ENCODE results near the gene PLXNA4. TPM values are rescaled to one million over a fixed set of nuclear protein-coding genes. Genes with fewer than 3 reads are reported as not detected.

PLXNA4 gene
- total RNA-seq, 1 experiment from 2014 or later, result not detected

DNA sequence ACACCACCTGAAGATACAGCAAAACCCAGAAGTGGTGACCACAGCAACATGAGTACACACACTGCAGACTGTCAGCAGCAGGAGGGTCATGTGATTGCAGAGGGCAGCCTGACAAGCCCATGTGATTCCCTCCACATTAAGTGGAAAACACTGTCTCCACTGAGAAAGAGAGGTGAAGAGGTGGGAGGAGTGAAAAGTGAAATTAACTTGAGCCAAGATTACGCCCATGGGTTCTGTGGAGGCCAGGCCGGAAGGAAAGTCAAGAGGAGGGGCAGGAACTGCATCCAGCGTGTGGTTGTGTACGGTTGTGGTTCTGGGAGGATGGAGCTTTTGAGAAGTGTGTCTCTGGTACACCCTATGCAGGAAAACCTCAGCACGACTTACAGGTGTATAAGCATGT lies 138.5 kb downstream of the PLXNA4 start:
- H3K36me3 Mint-ChIP-seq (ENCODE audit: insufficient read depth, unreplicated experiment), result no peaks in the 10 kb centered on the region
- POLR2A ChIA-PET, result no interaction called here

DNA sequence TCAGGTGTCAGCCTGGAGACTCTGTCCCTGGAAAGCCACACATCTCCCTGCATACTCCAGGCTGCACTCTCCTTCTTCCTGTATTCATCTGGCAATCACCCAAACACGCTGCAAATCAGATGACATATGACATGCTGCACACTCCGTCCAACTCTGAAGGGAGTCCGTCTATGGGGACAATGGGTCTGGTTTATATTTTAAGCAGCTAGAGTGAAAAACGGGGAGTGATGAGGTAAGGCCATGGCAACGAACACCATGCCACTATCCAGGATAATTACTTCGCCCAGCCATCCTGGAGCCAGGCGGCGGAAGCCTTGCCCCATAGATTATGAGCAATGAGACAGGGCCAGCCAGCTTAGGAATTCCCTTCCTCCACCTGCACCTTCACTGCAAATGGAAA lies 140.1 kb downstream of the PLXNA4 start:
- ChIA-PET CTCF (interaction anchor here (0.6 kb wide), 2 partner anchors 13 to 741 kb away, joined by 3 read pairs; no protein-coding TSS in a partner anchor), POLR2A (interaction anchor here (0.6 kb wide), 1 partner anchor 11 kb away, joined by 3 read pairs; no protein-coding TSS in a partner anchor)
- Mint-ChIP-seq H3K36me3 (ENCODE audit: insufficient read depth, unreplicated experiment) (peaks cover 5% of the 10 kb centered on the region), H3K4me1 (ENCODE audit: insufficient read depth, unreplicated experiment) (peaks cover 8% of the 10 kb centered on the region), H3K4me3 (ENCODE audit: unreplicated experiment) (no peak overlapping the region), H3K27ac (ENCODE audit: low read depth, unreplicated experiment) (no peak overlapping the region), H3K27me3 (ENCODE audit: insufficient read depth, unreplicated experiment) (peaks cover 53% of the 10 kb centered on the region), H3K9me3 (ENCODE audit: unreplicated experiment) (no peaks in the 10 kb centered on the region)
- no peak for DNase-seq (ENCODE audit: unreplicated experiment)
- TF ChIP-seq, protein P1, sequence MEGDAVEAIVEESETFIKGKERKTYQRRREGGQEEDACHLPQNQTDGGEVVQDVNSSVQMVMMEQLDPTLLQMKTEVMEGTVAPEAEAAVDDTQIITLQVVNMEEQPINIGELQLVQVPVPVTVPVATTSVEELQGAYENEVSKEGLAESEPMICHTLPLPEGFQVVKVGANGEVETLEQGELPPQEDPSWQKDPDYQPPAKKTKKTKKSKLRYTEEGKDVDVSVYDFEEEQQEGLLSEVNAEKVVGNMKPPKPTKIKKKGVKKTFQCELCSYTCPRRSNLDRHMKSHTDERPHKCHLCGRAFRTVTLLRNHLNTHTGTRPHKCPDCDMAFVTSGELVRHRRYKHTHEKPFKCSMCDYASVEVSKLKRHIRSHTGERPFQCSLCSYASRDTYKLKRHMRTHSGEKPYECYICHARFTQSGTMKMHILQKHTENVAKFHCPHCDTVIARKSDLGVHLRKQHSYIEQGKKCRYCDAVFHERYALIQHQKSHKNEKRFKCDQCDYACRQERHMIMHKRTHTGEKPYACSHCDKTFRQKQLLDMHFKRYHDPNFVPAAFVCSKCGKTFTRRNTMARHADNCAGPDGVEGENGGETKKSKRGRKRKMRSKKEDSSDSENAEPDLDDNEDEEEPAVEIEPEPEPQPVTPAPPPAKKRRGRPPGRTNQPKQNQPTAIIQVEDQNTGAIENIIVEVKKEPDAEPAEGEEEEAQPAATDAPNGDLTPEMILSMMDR (IDR thresholded peaks at IDR 0.05; ENCODE audit: unreplicated experiment), result no peak
- intact Hi-C loops (cut with micrococcal nuclease), result no loop called here
- BruUV-seq (replicated peaks), result no TSS peak

More for the DNA sequence above, 138.5 kb downstream of the PLXNA4 start:
- TF ChIP-seq, protein P1 (IDR thresholded peaks at IDR 0.05; ENCODE audit: unreplicated experiment), result no peak
- no peak overlapping the region for H3K4me3 Mint-ChIP-seq (ENCODE audit: unreplicated experiment)
- DNase-seq (ENCODE audit: unreplicated experiment), result no peak
- H3K9me3 Mint-ChIP-seq (ENCODE audit: unreplicated experiment), result no peaks in the 10 kb centered on the region
- H3K27me3 Mint-ChIP-seq (ENCODE audit: insufficient read depth, unreplicated experiment), result peaks cover 66% of the 10 kb centered on the region
- CTCF ChIA-PET, result interaction anchor here (0.7 kb wide), 1 partner anchor 28 kb away, joined by 4 read pairs; no protein-coding TSS in a partner anchor
- H3K4me1 Mint-ChIP-seq (ENCODE audit: insufficient read depth, unreplicated experiment), result peaks cover 8% of the 10 kb centered on the region
- intact Hi-C loops (cut with micrococcal nuclease), result no loop called here
- no peak overlapping the region for H3K27ac Mint-ChIP-seq (ENCODE audit: low read depth, unreplicated experiment)
- no TSS peak for BruUV-seq (replicated peaks)

DNA sequence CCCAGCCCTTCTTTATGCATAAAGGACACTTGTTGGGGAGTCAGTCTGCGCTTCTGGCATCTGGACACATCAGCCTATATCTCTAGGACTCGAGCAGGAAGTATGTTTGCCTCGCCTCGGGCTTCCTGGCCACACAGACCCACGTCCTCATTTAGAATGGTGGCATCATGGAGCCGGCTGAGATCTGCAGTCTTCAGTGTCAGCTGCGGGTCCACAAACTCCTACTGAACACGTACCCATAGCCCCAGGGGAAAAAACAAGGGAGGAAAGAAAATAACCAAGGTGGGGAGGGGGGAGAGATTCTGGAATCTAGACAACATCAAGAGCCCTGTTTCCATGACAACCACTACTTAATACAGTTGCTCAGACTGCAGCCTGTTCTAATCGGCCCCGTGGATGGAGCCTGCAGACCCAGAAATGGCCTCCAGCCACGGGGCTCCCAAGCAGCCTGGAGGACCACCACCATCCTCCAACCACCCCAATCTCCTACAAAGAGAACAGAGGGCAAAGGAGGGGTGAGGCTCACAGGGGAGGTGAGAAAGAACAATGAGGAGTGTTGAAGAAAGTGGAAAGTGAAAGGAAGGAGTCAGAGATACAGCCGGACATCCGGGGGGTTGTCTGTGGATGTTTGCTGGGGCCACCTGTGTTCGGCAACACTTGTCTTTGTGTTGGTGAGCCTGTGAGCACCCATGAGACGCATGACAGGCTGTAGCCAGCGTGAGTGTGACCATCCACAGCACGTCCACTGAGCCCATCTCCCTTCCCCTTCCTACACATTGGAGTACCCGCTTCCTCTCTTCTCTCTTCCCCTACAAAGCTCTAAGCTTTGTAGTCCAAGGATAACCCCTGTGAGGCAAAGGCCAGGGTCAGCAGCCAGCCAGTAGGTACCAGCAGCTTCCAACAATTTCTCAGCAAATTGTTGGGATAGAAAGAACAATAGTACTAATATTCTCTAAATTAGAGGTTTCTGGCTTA lies 141.0 kb downstream of the PLXNA4 start:
- BruUV-seq (replicated peaks), result no TSS peak
- no peaks in the 10 kb centered on the region for H3K9me3 Mint-ChIP-seq (ENCODE audit: unreplicated experiment)
- ChIA-PET CTCF (no interaction called here), POLR2A (no interaction called here)
- H3K27me3 Mint-ChIP-seq (ENCODE audit: insufficient read depth, unreplicated experiment), result peaks cover 48% of the 10 kb centered on the region
- peak overlapping the region; percentile 32 for H3K4me3 Mint-ChIP-seq (ENCODE audit: unreplicated experiment)
- peaks cover 13% of the 10 kb centered on the region for H3K4me1 Mint-ChIP-seq (ENCODE audit: insufficient read depth, unreplicated experiment)
- TF ChIP-seq, protein P1 (IDR thresholded peaks at IDR 0.05; ENCODE audit: unreplicated experiment), result no peak
- intact Hi-C loops (cut with micrococcal nuclease), result no loop called here
- H3K27ac Mint-ChIP-seq (ENCODE audit: low read depth, unreplicated experiment), result no peak overlapping the region
- no peak for DNase-seq (ENCODE audit: unreplicated experiment)
- H3K36me3 Mint-ChIP-seq (ENCODE audit: insufficient read depth, unreplicated experiment), result peaks cover 5% of the 10 kb centered on the region

- H3K4me3 Mint-ChIP-seq (ENCODE audit: unreplicated experiment), result no peak overlapping the region
- BruUV-seq (replicated peaks), result no TSS peak
- TF ChIP-seq, protein P1 (IDR thresholded peaks at IDR 0.05; ENCODE audit: unreplicated experiment), result no peak
- peaks cover 5% of the 10 kb centered on the region for H3K36me3 Mint-ChIP-seq (ENCODE audit: insufficient read depth, unreplicated experiment)
- no peak overlapping the region for H3K27ac Mint-ChIP-seq (ENCODE audit: low read depth, unreplicated experiment)
- intact Hi-C loops (cut with micrococcal nuclease), result no loop called here
- peaks cover 45% of the 10 kb centered on the region for H3K27me3 Mint-ChIP-seq (ENCODE audit: insufficient read depth, unreplicated experiment)
- ChIA-PET POLR2A (no interaction called here), CTCF (interaction anchor here (0.7 kb wide), 1 partner anchor 158 kb away, joined by 4 read pairs; no protein-coding TSS in a partner anchor)
- no peak for DNase-seq (ENCODE audit: unreplicated experiment)
- H3K9me3 Mint-ChIP-seq (ENCODE audit: unreplicated experiment), result no peaks in the 10 kb centered on the region
- peaks cover 13% of the 10 kb centered on the region for H3K4me1 Mint-ChIP-seq (ENCODE audit: insufficient read depth, unreplicated experiment)
Measured at GRCh38 chr7:132434041-132434440, 142.2 kb downstream of the PLXNA4 start.
